OCI-LY7 (cell line): ENCODE measurements around the gene TGM6. TPM values are rescaled to one million over a fixed set of nuclear protein-coding genes. Genes with fewer than 3 reads are reported as not detected.

Experiments used
- BruUV-seq: library from RNA; stranded (reverse); fragments of 400-500 nt; replicated peaks from 2 replicates; lab custom pipeline; 2021; lab: Mats Ljungman, UMichigan
- CTCF ChIA-PET: fragments of 300-600 bp; sonication (Branson Sonifier 250); formaldehyde crosslinking; loops from one replicate; lab custom pipeline; 2022; ENCODE audit warnings: antibody characterized with exemption; ENCODE audit not compliant: unreplicated experiment; lab: Charles Lee
- POLR2A ChIA-PET: fragments of 300-600 bp; sonication (Branson Sonifier 250); formaldehyde crosslinking; loops from one replicate; lab custom pipeline; 2022; ENCODE audit warnings: antibody characterized with exemption; lab: Charles Lee
- DNase-seq: peaks from one replicate; pipeline ENCODE4 v3.0.0-alpha.2; 2015; ENCODE audit warnings: low spot score
- H2AFZ ChIP-seq: fragments of 200-600 bp; sonication (generic), shearing (Covaris generic); 2 replicates; pipeline ENCODE4 v1.6.1; 2014; ENCODE audit warnings: mild to moderate bottlenecking, antibody characterized with exemption, low read length, moderate library complexity
- H3K27ac ChIP-seq: fragments of 200-600 bp; sonication (generic); 2 replicates; pipeline ENCODE4 v1.5.1; 2014; ENCODE audit warnings: mixed run types, low read depth, mild to moderate bottlenecking, moderate library complexity, low read length, inconsistent platforms; ENCODE audit not compliant: poor library complexity, severe bottlenecking
- H3K36me3 ChIP-seq: fragments of 200-600 bp; sonication (generic); 2 replicates; pipeline ENCODE4 v1.6.1; 2014; ENCODE audit warnings: mild to moderate bottlenecking, antibody characterized with exemption, low read length, moderate library complexity, mixed read lengths; ENCODE audit not compliant: insufficient read depth
- H3K4me1 ChIP-seq: fragments of 200-600 bp; sonication (generic); 2 replicates; pipeline ENCODE4 v1.5.1; 2014; ENCODE audit warnings: mild to moderate bottlenecking, low read length; ENCODE audit not compliant: insufficient read depth, poor library complexity, severe bottlenecking
- H3K4me2 ChIP-seq: fragments of 200-600 bp; sonication (generic); 2 replicates; pipeline ENCODE4 v1.6.1; 2014; ENCODE audit warnings: mild to moderate bottlenecking, low read length
- H3K4me3 ChIP-seq: fragments of 200-600 bp; sonication (generic); 2 replicates; pipeline ENCODE4 v1.5.1; 2014; ENCODE audit warnings: mild to moderate bottlenecking, low read depth, low read length; ENCODE audit not compliant: poor library complexity, severe bottlenecking
- H3K79me2 ChIP-seq: fragments of 200-600 bp; sonication (generic); 2 replicates; pipeline ENCODE4 v1.6.1; 2016; ENCODE audit warnings: low read depth, mild to moderate bottlenecking, low read length, moderate library complexity, mixed read lengths; ENCODE audit not compliant: insufficient read depth
- H3K9me2 ChIP-seq: fragments of 200-600 bp; sonication (generic); 2 replicates; pipeline ENCODE4 v1.6.1; 2016; ENCODE audit warnings: mild to moderate bottlenecking, low read length, mixed read lengths; ENCODE audit not compliant: insufficient read depth
- H3K9me3 ChIP-seq: fragments of 200-600 bp; sonication (generic); 2 replicates; pipeline ENCODE4 v1.6.1; 2014; ENCODE audit warnings: mild to moderate bottlenecking, mixed run types, low read length, mixed read lengths
- H4K20me1 ChIP-seq: fragments of 200-600 bp; sonication (generic); 2 replicates; pipeline ENCODE4 v1.6.1; 2014; ENCODE audit warnings: mild to moderate bottlenecking, antibody characterized with exemption, low read length, moderate library complexity, mixed read lengths; ENCODE audit not compliant: insufficient read depth
- EZH2phosphoT487 ChIP-seq: fragments of 200-600 bp; sonication (generic); IDR thresholded peaks from 2 replicates; pipeline ENCODE4 v1.6.1; 2018; ENCODE audit warnings: low read depth, borderline replicate concordance, mild to moderate bottlenecking, mixed run types, antibody characterized with exemption, low read length, moderate library complexity, mixed read lengths
- intact Hi-C: fragments of 100-400 bp; cut with micrococcal nuclease; formaldehyde crosslinking; loops from one replicate; pipeline ENCODE4 v1.10.0; 2022; ENCODE audit not compliant: unreplicated experiment
- total RNA-seq, 2 experiments: library from RNA; depleted of rRNA in 1 of 2; stranded (reverse); fragments of >200 nt in 1 of 2; shearing (Covaris generic) in 1 of 2; gene quantifications; 2 replicates each; pipeline ENCODE4 v1.2.3, GENCODE V29; 2014 to 2022
- TF ChIP-seq, protein P1 (sequence below): fragments of 200-600 bp; sonication (generic); conservative IDR thresholded peaks from 2 replicates; pipeline ENCODE4 v1.5.1; 2014; ENCODE audit warnings: mild to moderate bottlenecking, antibody characterized with exemption, low read length, moderate library complexity, mixed read lengths

TGM6 gene
- total RNA-seq, 2 experiments from 2014 or later = not detected

DNA sequence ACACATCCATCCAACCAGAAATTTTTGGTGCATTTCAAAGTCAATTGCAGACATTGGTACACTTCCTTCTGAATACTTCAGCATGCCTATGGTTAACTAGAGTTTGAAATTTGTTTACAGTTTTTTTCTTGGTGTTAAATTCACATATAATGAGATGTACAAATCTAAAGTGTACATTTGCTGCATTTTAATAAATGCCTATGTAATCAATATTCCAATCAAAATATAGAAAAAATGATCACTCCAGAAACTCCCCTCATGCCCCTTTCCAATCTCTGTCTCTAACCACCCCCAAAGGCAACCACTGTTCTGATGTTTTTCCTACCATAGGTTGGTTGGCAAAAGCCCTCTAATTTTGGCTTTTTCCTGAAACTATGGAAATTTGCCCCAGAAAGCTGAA is 7.6 kb upstream of the TGM6 start:
- Histone ChIP-seq H3K4me2 (no peak overlapping the region), H3K9me3 (no peaks in the 10 kb centered on the region), H4K20me1 (no peaks in the 10 kb centered on the region), H2AFZ (no peak overlapping the region), H3K9me2 (no peaks in the 10 kb centered on the region), H3K4me1 (no peaks in the 10 kb centered on the region), H3K79me2 (no peaks in the 10 kb centered on the region), H3K36me3 (no peaks in the 10 kb centered on the region), H3K4me3 (no peak overlapping the region), H3K27ac (no peak overlapping the region)
- no TSS peak for BruUV-seq
- CTCF ChIA-PET = no interaction called here
- POLR2A ChIA-PET = interaction anchor here (1.6 kb wide), 1 partner anchor 14 kb away, joined by 5 read pairs; no protein-coding TSS in a partner anchor
- intact Hi-C loops = no loop called here
- TF ChIP-seq EZH2phosphoT487 = no peak
- TF ChIP-seq, protein P1, sequence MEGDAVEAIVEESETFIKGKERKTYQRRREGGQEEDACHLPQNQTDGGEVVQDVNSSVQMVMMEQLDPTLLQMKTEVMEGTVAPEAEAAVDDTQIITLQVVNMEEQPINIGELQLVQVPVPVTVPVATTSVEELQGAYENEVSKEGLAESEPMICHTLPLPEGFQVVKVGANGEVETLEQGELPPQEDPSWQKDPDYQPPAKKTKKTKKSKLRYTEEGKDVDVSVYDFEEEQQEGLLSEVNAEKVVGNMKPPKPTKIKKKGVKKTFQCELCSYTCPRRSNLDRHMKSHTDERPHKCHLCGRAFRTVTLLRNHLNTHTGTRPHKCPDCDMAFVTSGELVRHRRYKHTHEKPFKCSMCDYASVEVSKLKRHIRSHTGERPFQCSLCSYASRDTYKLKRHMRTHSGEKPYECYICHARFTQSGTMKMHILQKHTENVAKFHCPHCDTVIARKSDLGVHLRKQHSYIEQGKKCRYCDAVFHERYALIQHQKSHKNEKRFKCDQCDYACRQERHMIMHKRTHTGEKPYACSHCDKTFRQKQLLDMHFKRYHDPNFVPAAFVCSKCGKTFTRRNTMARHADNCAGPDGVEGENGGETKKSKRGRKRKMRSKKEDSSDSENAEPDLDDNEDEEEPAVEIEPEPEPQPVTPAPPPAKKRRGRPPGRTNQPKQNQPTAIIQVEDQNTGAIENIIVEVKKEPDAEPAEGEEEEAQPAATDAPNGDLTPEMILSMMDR = no peak
- no peak for DNase-seq

DNA sequence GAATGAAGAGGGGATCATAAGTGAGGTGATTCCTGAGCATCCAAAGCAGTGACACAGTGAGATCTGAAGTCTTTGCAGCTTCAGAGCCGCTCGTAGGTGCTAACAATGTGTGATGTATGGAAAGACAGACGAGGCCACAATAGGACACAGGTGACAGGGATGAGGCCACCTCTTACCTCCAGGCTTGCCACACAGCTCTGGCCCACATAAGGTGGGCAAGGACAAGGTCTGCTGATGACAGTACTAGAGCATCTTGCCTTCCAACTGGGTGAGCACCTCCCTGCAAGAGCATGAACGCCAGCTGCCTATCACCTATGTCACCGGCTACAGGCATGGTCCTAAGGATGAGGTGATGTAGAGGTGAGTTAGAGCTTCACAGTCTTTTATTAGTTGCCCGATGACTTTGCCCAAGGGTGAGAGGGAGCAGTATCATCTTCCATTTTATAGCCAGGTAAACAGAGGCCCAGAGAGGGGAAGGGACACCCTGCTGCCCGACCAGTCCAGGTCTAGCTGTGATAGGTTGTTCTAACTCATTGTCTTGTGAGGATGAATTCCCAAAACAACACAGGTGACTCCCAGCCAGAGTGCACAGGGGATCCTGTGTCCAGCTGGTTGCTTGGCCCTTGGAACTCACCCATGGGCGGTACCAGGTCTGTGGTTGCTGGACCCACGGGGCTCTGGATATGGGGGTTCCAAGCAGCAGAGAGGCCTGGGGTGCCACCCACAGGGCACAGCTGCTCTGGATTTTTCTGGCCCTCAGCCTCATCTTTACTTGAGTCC is 6.2 kb upstream of the TGM6 start:
- ChIA-PET POLR2A (interaction anchor here (0.6 to 1.6 kb wide), 2 partner anchors 12 to 24 kb away, joined by 3 to 5 read pairs; no protein-coding TSS in a partner anchor), CTCF (interaction anchor here (1.1 kb wide), 1 partner anchor 12 kb away, joined by 3 read pairs; no protein-coding TSS in a partner anchor)
- Histone ChIP-seq H3K36me3 (no peaks in the 10 kb centered on the region), H3K4me2 (no peak overlapping the region), H3K9me3 (no peaks in the 10 kb centered on the region), H2AFZ (no peak overlapping the region), H3K9me2 (no peaks in the 10 kb centered on the region), H3K4me1 (no peaks in the 10 kb centered on the region), H3K4me3 (no peak overlapping the region), H3K27ac (no peak overlapping the region), H4K20me1 (no peaks in the 10 kb centered on the region), H3K79me2 (no peaks in the 10 kb centered on the region)
- TF ChIP-seq EZH2phosphoT487 = no peak
- TF ChIP-seq, protein P1 = no peak
- intact Hi-C loops = no loop called here
- no TSS peak for BruUV-seq
- no peak for DNase-seq

DNA sequence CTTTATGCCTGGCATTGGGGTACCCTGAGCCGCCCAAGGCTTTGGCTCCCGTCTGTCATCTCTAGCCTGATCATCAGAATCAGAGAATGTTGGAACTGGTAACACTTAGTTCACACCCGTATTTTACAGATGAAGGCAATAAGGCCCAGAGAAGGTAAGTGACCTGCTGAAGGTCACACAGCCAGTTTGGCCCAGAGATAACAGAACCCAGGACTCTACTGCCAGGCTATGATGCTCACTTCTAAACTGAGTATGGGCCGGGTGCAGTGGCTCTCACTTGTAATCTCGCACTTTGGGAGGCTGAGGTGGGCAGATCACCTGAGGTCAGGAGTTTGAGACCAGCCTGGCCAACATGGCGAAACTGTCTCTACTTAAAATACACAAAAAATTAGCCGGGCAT is 1.8 kb upstream of the TGM6 start:
- no peaks in the 10 kb centered on the region for H3K9me2 ChIP-seq
- DNase-seq = no peak
- H3K27ac ChIP-seq = no peak overlapping the region
- no peaks in the 10 kb centered on the region for H4K20me1 ChIP-seq
- TF ChIP-seq, protein P1 = no peak
- no peak for TF ChIP-seq EZH2phosphoT487
- H3K4me1 ChIP-seq = no peaks in the 10 kb centered on the region
- no peaks in the 10 kb centered on the region for H3K79me2 ChIP-seq
- no TSS peak for BruUV-seq
- intact Hi-C loops = no loop called here
- no peaks in the 10 kb centered on the region for H3K9me3 ChIP-seq
- H3K4me3 ChIP-seq = no peak overlapping the region
- no peak overlapping the region for H3K4me2 ChIP-seq
- ChIA-PET CTCF (interaction anchor here (1.8 kb wide), 1 partner anchor 8 kb away, joined by 4 read pairs; no protein-coding TSS in a partner anchor), POLR2A (interaction anchor here (0.6 kb wide), 1 partner anchor 9 kb away, joined by 4 read pairs; no protein-coding TSS in a partner anchor)
- no peak overlapping the region for H2AFZ ChIP-seq
- no peaks in the 10 kb centered on the region for H3K36me3 ChIP-seq
